K562 (cell line): ENCODE measurements around the gene CCDC159. TPM values are rescaled to one million over a fixed set of nuclear protein-coding genes. Genes with fewer than 3 reads are reported as not detected.

Source experiments
- ATF1 ChIP-seq, 2 experiments: fragments of 450-650 bp in 1 of 2; IDR thresholded peaks; 2 replicates each; pipeline ENCODE4 v1.6.1; 2016; ENCODE audit warnings: missing compliant biosample characterization in 1 of 2, missing genetic modification characterization in 1 of 2
- EGR1 ChIP-seq: fragments of 450-650 bp; conservative IDR thresholded peaks from 2 replicates; pipeline ENCODE4 v1.6.1; 2017; ENCODE audit warnings: mild to moderate bottlenecking
- MCM2 ChIP-seq: fragments of 450-650 bp; IDR thresholded peaks from 2 replicates; pipeline ENCODE4 v1.6.1; 2017; ENCODE audit warnings: low read depth, mild to moderate bottlenecking
- NRF1 ChIP-seq, 2 experiments: fragments of 450-650 bp; IDR thresholded peaks in 1 of 2; conservative IDR thresholded peaks in 1 of 2; 2 replicates each; pipeline ENCODE4 v1.6.1; 2014; ENCODE audit warnings: mild to moderate bottlenecking in 2 of 2
- POLR2G ChIP-seq: fragments of 200-400 bp; formaldehyde crosslinking; IDR thresholded peaks from 2 replicates; pipeline ENCODE4 v1.6.1; 2017; ENCODE audit warnings: low read depth, mild to moderate bottlenecking, antibody characterized with exemption, low read length, moderate library complexity
- PYGO2 ChIP-seq: fragments of 450-650 bp; IDR thresholded peaks from 2 replicates; pipeline ENCODE4 v1.6.1; 2016; ENCODE audit warnings: mild to moderate bottlenecking, missing genetic modification characterization, moderate library complexity, missing compliant biosample characterization
- RB1 ChIP-seq: fragments of 450-650 bp; IDR thresholded peaks from 2 replicates; pipeline ENCODE4 v1.6.1; 2017; ENCODE audit warnings: low read depth, mild to moderate bottlenecking
- SMARCE1 ChIP-seq: fragments of 450-650 bp; IDR thresholded peaks from 2 replicates; pipeline ENCODE4 v1.7.1; 2016; ENCODE audit warnings: mild to moderate bottlenecking
- YY1 ChIP-seq, 3 experiments: IDR thresholded peaks; 2 replicates each; pipeline ENCODE4 v1.6.1; 2011; ENCODE audit warnings: low read length in 2 of 3, mild to moderate bottlenecking in 2 of 3, moderate library complexity in 2 of 3, borderline replicate concordance in 1 of 3, control low read depth in 1 of 3, low read depth in 1 of 3; ENCODE audit not compliant: insufficient read depth in 3 of 3, insufficient replicate concordance in 2 of 3, control insufficient read depth in 1 of 3, insufficient read length in 1 of 3; ENCODE audit errors: extremely low read depth in 1 of 3
- ZC3H11A ChIP-seq: IDR thresholded peaks from 2 replicates; pipeline ENCODE4 v1.6.1; 2012; ENCODE audit warnings: low read depth, low read length, improper control_type of control experiment
- polyA plus RNA-seq, 8 experiments: library from polyadenylated mRNA; depleted of rRNA in 4 of 8; stranded (reverse) in 5 of 8; unstranded in 3 of 8; fragments of >200 nt; fragmentation: Nextera tagmentation in 2 of 8; fragmentation: Illumina TruSeq in 1 of 8; extraction: Ambion mirVana in 2 of 8; extraction: Trizol in 1 of 8; gene quantifications; 2 replicates each; pipeline versions ENCODE4 v1.2.1 to v1.2.3, GENCODE V29; 2011 to 2014; ENCODE audit warnings: inconsistent platforms in 1 of 8, missing spikeins in 1 of 8
- total RNA-seq, 7 experiments: library from RNA; depleted of rRNA in 6 of 7; stranded (reverse); fragments of >200 nt in 6 of 7; fragmentation: Illumina TruSeq in 2 of 7; extraction: Trizol in 2 of 7; gene quantifications; 2 replicates each; pipeline versions ENCODE4 v1.2.1 to v1.2.3, GENCODE V29; 2011 to 2021; ENCODE audit warnings: low replicate concordance in 1 of 7
- TF ChIP-seq, protein P1 (sequence below): IDR thresholded peaks from 3 replicates; pipeline ENCODE4 v1.6.1; 2011; ENCODE audit warnings: borderline replicate concordance, mild to moderate bottlenecking; ENCODE audit not compliant: insufficient read length, insufficient read depth
- TF ChIP-seq, protein P2 (sequence below): fragments of 450-650 bp; formaldehyde crosslinking; IDR thresholded peaks from 2 replicates; pipeline ENCODE4 v1.4.0; 2022; ENCODE audit warnings: missing genetic modification characterization
- TF ChIP-seq, protein P3 (sequence below): fragments of 250-450 bp; sonication (Bioruptor Pico); IDR thresholded peaks from 2 replicates; pipeline ENCODE4 v1.8.0; 2022; ENCODE audit warnings: inconsistent platforms
- TF ChIP-seq, protein P4 (sequence below): fragments of 250-450 bp; sonication (Bioruptor Pico); IDR thresholded peaks from 2 replicates; pipeline ENCODE4 v1.5.0; 2021
- TF ChIP-seq, protein P5 (sequence below): fragments of 450-650 bp; IDR thresholded peaks from 2 replicates; pipeline ENCODE4 v1.6.1; 2014; ENCODE audit warnings: low read depth, mild to moderate bottlenecking, moderate library complexity, borderline replicate concordance
- TF ChIP-seq, protein P6 (sequence below): fragments of 250-450 bp; sonication (Bioruptor Pico); IDR thresholded peaks from 2 replicates; pipeline ENCODE4 v1.5.1; 2021; ENCODE audit warnings: mild to moderate bottlenecking

The CCDC159 gene
- total and polyA plus RNA-seq, 9 of the 15 experiments (the other 6 are each of a cell fraction or from before 2014, with no cell fraction given): 0.68 to 10.1 (median 4.7) TPM

DNA sequence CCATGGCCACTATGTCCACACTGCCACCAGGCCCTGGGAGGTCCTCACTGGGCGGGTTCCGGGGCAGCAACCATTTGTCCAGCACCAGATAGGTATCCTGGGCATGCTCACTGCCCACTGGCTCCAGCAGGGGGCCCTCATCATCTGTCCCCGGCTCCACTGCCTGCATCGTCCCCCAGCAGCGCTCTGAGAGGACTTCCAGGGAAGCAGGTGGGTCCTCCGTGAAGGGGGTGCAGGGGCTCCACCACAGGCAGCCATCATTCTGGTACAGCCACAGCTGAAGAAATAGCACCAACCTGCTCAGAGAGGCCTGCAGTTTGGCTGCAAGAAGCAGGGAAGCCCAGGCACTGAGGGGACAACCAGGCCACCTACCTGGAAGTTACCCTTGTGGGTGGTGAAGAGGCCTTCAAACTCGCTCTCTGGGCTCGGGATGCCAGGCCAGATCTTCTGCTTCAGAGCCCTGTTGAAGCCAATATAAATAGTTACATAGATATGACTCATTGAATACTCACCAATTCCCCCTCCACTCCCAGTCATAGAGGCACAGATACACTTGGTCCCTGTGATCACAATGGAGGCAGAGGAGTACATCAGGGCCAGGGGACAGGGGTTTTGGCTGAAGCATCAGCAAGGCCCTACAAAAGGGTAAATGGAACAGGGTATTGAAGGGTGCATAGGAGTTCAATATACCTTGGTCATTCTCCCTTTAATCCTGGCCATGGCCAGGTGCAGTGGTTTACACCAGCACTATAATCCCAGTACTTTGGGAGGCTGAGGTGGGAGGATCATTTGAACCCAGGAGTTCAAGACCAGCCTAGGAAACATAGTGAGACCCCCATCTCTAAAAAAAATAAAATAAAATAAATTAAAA, 32.2 kb downstream of the CCDC159 start (continued):
- TF ChIP-seq, protein P1, sequence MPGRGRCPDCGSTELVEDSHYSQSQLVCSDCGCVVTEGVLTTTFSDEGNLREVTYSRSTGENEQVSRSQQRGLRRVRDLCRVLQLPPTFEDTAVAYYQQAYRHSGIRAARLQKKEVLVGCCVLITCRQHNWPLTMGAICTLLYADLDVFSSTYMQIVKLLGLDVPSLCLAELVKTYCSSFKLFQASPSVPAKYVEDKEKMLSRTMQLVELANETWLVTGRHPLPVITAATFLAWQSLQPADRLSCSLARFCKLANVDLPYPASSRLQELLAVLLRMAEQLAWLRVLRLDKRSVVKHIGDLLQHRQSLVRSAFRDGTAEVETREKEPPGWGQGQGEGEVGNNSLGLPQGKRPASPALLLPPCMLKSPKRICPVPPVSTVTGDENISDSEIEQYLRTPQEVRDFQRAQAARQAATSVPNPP: no peak
- TF ChIP-seq ZC3H11A: no peak
- no peak for TF ChIP-seq ATF1 (CRISPR knock-in tag; IDR thresholded peaks at IDR 0.05)
- peak; percentile 28; the same call in 1 of the 2 replicates for TF ChIP-seq ATF1 (tag; IDR thresholded peaks at IDR 0.05)
- no peak for TF ChIP-seq RB1
- no peak for TF ChIP-seq PYGO2 (tag)
- TF ChIP-seq, protein P2, sequence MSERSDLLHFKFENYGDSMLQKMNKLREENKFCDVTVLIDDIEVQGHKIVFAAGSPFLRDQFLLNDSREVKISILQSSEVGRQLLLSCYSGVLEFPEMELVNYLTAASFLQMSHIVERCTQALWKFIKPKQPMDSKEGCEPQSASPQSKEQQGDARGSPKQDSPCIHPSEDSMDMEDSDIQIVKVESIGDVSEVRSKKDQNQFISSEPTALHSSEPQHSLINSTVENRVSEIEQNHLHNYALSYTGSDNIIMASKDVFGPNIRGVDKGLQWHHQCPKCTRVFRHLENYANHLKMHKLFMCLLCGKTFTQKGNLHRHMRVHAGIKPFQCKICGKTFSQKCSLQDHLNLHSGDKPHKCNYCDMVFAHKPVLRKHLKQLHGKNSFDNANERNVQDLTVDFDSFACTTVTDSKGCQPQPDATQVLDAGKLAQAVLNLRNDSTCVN (CRISPR knock-in tag): no peak
- peak in 1 of 3 experiments; percentile 16 for TF ChIP-seq YY1 (IDR thresholded peaks at IDR 0.05; ENCODE audit: borderline replicate concordance in 1 of 3, control insufficient read depth in 1 of 3, extremely low read depth in 1 of 3, insufficient read depth in 3 of 3, insufficient read length in 1 of 3, insufficient replicate concordance in 2 of 3, low read depth in 1 of 3, low read length in 2 of 3)
- TF ChIP-seq, protein P3, sequence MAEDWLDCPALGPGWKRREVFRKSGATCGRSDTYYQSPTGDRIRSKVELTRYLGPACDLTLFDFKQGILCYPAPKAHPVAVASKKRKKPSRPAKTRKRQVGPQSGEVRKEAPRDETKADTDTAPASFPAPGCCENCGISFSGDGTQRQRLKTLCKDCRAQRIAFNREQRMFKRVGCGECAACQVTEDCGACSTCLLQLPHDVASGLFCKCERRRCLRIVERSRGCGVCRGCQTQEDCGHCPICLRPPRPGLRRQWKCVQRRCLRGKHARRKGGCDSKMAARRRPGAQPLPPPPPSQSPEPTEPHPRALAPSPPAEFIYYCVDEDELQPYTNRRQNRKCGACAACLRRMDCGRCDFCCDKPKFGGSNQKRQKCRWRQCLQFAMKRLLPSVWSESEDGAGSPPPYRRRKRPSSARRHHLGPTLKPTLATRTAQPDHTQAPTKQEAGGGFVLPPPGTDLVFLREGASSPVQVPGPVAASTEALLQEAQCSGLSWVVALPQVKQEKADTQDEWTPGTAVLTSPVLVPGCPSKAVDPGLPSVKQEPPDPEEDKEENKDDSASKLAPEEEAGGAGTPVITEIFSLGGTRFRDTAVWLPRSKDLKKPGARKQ (CRISPR knock-in tag): no peak
- TF ChIP-seq POLR2G: peak; percentile 56
- no peak for TF ChIP-seq EGR1
- TF ChIP-seq NRF1 (conservative IDR thresholded peaks at IDR 0.05 in 1 of 2, IDR thresholded peaks at IDR 0.05 in 1 of 2): peak; percentile 66 to 76
- TF ChIP-seq SMARCE1: no peak
- TF ChIP-seq, protein P4, sequence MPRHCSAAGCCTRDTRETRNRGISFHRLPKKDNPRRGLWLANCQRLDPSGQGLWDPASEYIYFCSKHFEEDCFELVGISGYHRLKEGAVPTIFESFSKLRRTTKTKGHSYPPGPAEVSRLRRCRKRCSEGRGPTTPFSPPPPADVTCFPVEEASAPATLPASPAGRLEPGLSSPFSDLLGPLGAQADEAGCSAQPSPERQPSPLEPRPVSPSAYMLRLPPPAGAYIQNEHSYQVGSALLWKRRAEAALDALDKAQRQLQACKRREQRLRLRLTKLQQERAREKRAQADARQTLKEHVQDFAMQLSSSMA: no peak
- TF ChIP-seq, protein P5, sequence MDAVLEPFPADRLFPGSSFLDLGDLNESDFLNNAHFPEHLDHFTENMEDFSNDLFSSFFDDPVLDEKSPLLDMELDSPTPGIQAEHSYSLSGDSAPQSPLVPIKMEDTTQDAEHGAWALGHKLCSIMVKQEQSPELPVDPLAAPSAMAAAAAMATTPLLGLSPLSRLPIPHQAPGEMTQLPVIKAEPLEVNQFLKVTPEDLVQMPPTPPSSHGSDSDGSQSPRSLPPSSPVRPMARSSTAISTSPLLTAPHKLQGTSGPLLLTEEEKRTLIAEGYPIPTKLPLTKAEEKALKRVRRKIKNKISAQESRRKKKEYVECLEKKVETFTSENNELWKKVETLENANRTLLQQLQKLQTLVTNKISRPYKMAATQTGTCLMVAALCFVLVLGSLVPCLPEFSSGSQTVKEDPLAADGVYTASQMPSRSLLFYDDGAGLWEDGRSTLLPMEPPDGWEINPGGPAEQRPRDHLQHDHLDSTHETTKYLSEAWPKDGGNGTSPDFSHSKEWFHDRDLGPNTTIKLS: no peak
- TF ChIP-seq, protein P6, sequence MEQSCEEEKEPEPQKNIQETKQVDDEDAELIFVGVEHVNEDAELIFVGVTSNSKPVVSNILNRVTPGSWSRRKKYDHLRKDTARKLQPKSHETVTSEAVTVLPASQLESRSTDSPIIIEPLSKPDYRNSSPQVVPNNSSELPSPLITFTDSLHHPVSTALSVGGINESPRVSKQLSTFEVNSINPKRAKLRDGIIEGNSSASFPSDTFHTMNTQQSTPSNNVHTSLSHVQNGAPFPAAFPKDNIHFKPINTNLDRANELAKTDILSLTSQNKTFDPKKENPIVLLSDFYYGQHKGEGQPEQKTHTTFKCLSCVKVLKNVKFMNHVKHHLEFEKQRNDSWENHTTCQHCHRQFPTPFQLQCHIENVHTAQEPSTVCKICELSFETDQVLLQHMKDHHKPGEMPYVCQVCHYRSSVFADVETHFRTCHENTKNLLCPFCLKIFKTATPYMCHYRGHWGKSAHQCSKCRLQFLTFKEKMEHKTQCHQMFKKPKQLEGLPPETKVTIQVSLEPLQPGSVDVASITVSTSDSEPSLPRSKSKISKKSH: no peak
- TF ChIP-seq MCM2: no peak
